Measurements from ENCODE around the gene PKNOX2. TPM values are rescaled to one million over a fixed set of nuclear protein-coding genes. Genes with fewer than 3 reads are reported as not detected.

Gene PKNOX2
- total and polyA plus RNA-seq, 4 experiments from 2014 or later = not detected

- DNase-seq = no peak
- ChIA-PET POLR2A (ENCODE audit: partially characterized antibody) (no interaction called here), CTCF (ENCODE audit: partially characterized antibody) (interaction anchor here (0.6 to 5.5 kb wide), 19 partner anchors 13 to 342 kb away, joined by 3 to 90 read pairs (median 4); partner anchors contain the start of gene CCDC15)
- Histone ChIP-seq H3K4me1 (ENCODE audit: insufficient read depth, low read length) (peaks cover 5% of the 10 kb centered on the region), H3K36me3 (ENCODE audit: insufficient read depth, low read length) (no peaks in the 10 kb centered on the region), H3K27me3 (ENCODE audit: insufficient read depth, low read length) (peaks cover 12% of the 10 kb centered on the region), H3K9me3 (ENCODE audit: control insufficient read depth in 1 of 2, low read length in 2 of 2) (no peaks in the 10 kb centered on the region), H3K4me3 (ENCODE audit: low read length in 2 of 2) (no peak overlapping the region), H3K27ac (ENCODE audit: low read depth, low read length) (no peak overlapping the region)
- H3K9me3 Mint-ChIP-seq = peaks cover 0 to 2% (median 0%) of the 10 kb centered on the region in 8 donors
- H3K27me3 Mint-ChIP-seq = peaks cover 24 to 43% of the 10 kb centered on the region in 2 donors
- H3K27ac Mint-ChIP-seq = no peak overlapping the region
- no peak overlapping the region for H3K4me3 Mint-ChIP-seq
- intact Hi-C loops (cut with micrococcal nuclease) = loop anchor here (1.0 kb wide), 3 partner anchors 50 to 225 kb away; no protein-coding TSS in a partner anchor
- peaks cover 2 to 7% (median 4%) of the 10 kb centered on the region in 4 donors for H3K4me1 Mint-ChIP-seq
- H3K36me3 Mint-ChIP-seq = no peaks in the 10 kb centered on the region
Measured at GRCh38 chr11:125141178-125141577, 23.4 kb upstream of the PKNOX2 start.

GRCh38 chr11:125141686-125142535, 22.6 kb upstream of the PKNOX2 start:
- intact Hi-C loops (cut with micrococcal nuclease) = loop anchor here (1.0 kb wide), 3 partner anchors 51 to 226 kb away; no protein-coding TSS in a partner anchor
- Mint-ChIP-seq H3K27me3 (peaks cover 24 to 44% of the 10 kb centered on the region in 2 donors), H3K4me1 (peaks cover 2 to 7% (median 4%) of the 10 kb centered on the region in 4 donors), H3K4me3 (peak overlapping the region in 1 of 8 donors; percentile 38), H3K27ac (peak overlapping the region in 1 of 7 donors; percentile 12), H3K36me3 (no peaks in the 10 kb centered on the region), H3K9me3 (peaks cover 0 to 2% (median 0%) of the 10 kb centered on the region in 8 donors)
- CTCF ChIA-PET (ENCODE audit: partially characterized antibody) = interaction anchor here (0.6 to 5.5 kb wide), 32 partner anchors 11 to 1401 kb away, joined by 3 to 90 read pairs (median 4); partner anchors contain the start of gene TMEM218
- no peak overlapping the region for H3K4me3 ChIP-seq (ENCODE audit: low read length in 2 of 2)
- peaks cover 5% of the 10 kb centered on the region for H3K4me1 ChIP-seq (ENCODE audit: insufficient read depth, low read length)
- POLR2A ChIA-PET (ENCODE audit: partially characterized antibody) = no interaction called here
- H3K9me3 ChIP-seq (ENCODE audit: control insufficient read depth in 1 of 2, low read length in 2 of 2) = no peaks in the 10 kb centered on the region
- no peak overlapping the region for H3K27ac ChIP-seq (ENCODE audit: low read depth, low read length)
- H3K27me3 ChIP-seq (ENCODE audit: insufficient read depth, low read length) = peaks cover 12% of the 10 kb centered on the region
- peak; percentile 40 to 53 (median 44) for DNase-seq
- H3K36me3 ChIP-seq (ENCODE audit: insufficient read depth, low read length) = no peaks in the 10 kb centered on the region

GRCh38 chr11:125146232-125146631, 18.3 kb upstream of the PKNOX2 start:
- CTCF ChIA-PET (ENCODE audit: partially characterized antibody) = no interaction called here
- H3K27ac Mint-ChIP-seq = no peak overlapping the region

GRCh38 chr11:125147280-125147679, 17.3 kb upstream of the PKNOX2 start:
- Histone ChIP-seq H3K27me3 (ENCODE audit: insufficient read depth, low read length) (no peaks in the 10 kb centered on the region), H3K9me3 (ENCODE audit: control insufficient read depth in 1 of 2, low read length in 2 of 2) (no peaks in the 10 kb centered on the region), H3K27ac (ENCODE audit: low read depth, low read length) (no peak overlapping the region), H3K4me1 (ENCODE audit: insufficient read depth, low read length) (no peaks in the 10 kb centered on the region), H3K36me3 (ENCODE audit: insufficient read depth, low read length) (no peaks in the 10 kb centered on the region), H3K4me3 (ENCODE audit: low read length in 2 of 2) (no peak overlapping the region)
- Mint-ChIP-seq H3K4me1 (no peaks in the 10 kb centered on the region), H3K9me3 (peaks cover 0 to 2% (median 0%) of the 10 kb centered on the region in 8 donors), H3K27ac (no peak overlapping the region), H3K36me3 (no peaks in the 10 kb centered on the region), H3K27me3 (peaks cover 10 to 14% of the 10 kb centered on the region in 2 donors), H3K4me3 (no peak overlapping the region)
- no peak for DNase-seq
- intact Hi-C loops (cut with micrococcal nuclease) = no loop called here
- POLR2A ChIA-PET (ENCODE audit: partially characterized antibody) = no interaction called here
- CTCF ChIA-PET (ENCODE audit: partially characterized antibody) = no interaction called here

More at GRCh38 chr11:125146232-125146631, 18.3 kb upstream of the PKNOX2 start:
- intact Hi-C loops (cut with micrococcal nuclease) = no loop called here
- Histone ChIP-seq H3K36me3 (ENCODE audit: insufficient read depth, low read length) (no peaks in the 10 kb centered on the region), H3K9me3 (ENCODE audit: control insufficient read depth in 1 of 2, low read length in 2 of 2) (no peaks in the 10 kb centered on the region), H3K27me3 (ENCODE audit: insufficient read depth, low read length) (peaks cover 6% of the 10 kb centered on the region), H3K4me3 (ENCODE audit: low read length in 2 of 2) (no peak overlapping the region), H3K4me1 (ENCODE audit: insufficient read depth, low read length) (peaks cover 5% of the 10 kb centered on the region), H3K27ac (ENCODE audit: low read depth, low read length) (no peak overlapping the region)
- POLR2A ChIA-PET (ENCODE audit: partially characterized antibody) = no interaction called here
- Mint-ChIP-seq H3K36me3 (no peaks in the 10 kb centered on the region), H3K27me3 (peaks cover 14 to 24% of the 10 kb centered on the region in 2 donors), H3K4me3 (no peak overlapping the region), H3K9me3 (peaks cover 0 to 2% (median 0%) of the 10 kb centered on the region in 8 donors), H3K4me1 (peaks cover 2 to 7% (median 4%) of the 10 kb centered on the region in 4 donors)
- DNase-seq = no peak

GRCh38 chr11:125148011-125148410, 16.5 kb upstream of the PKNOX2 start:
- ChIA-PET POLR2A (ENCODE audit: partially characterized antibody) (no interaction called here), CTCF (ENCODE audit: partially characterized antibody) (no interaction called here)
- H3K9me3 Mint-ChIP-seq = no peaks in the 10 kb centered on the region
- no peak overlapping the region for H3K27ac ChIP-seq (ENCODE audit: low read depth, low read length)
- H3K4me1 Mint-ChIP-seq = no peaks in the 10 kb centered on the region
- H3K9me3 ChIP-seq (ENCODE audit: control insufficient read depth in 1 of 2, low read length in 2 of 2) = no peaks in the 10 kb centered on the region
- no peaks in the 10 kb centered on the region for H3K4me1 ChIP-seq (ENCODE audit: insufficient read depth, low read length)
- intact Hi-C loops (cut with micrococcal nuclease) = no loop called here
- no peaks in the 10 kb centered on the region for H3K36me3 ChIP-seq (ENCODE audit: insufficient read depth, low read length)
- peaks cover 10 to 12% of the 10 kb centered on the region in 2 donors for H3K27me3 Mint-ChIP-seq
- H3K4me3 ChIP-seq (ENCODE audit: low read length in 2 of 2) = no peak overlapping the region
- no peak for DNase-seq
- no peak overlapping the region for H3K27ac Mint-ChIP-seq
- no peak overlapping the region for H3K4me3 Mint-ChIP-seq
- H3K27me3 ChIP-seq (ENCODE audit: insufficient read depth, low read length) = no peaks in the 10 kb centered on the region
- H3K36me3 Mint-ChIP-seq = no peaks in the 10 kb centered on the region

- POLR2A ChIA-PET (ENCODE audit: partially characterized antibody) = no interaction called here
Measured at GRCh38 chr11:125148743-125149142, 15.8 kb upstream of the PKNOX2 start.

GRCh38 chr11:125153837-125154236, 10.7 kb upstream of the PKNOX2 start:
- ChIA-PET CTCF (ENCODE audit: partially characterized antibody) (interaction anchor here (2.3 kb wide), 1 partner anchor 11 kb away, joined by 11 read pairs; no protein-coding TSS in a partner anchor), POLR2A (ENCODE audit: partially characterized antibody) (no interaction called here)
- Histone ChIP-seq H3K27me3 (ENCODE audit: insufficient read depth, low read length) (no peaks in the 10 kb centered on the region), H3K9me3 (ENCODE audit: control insufficient read depth in 1 of 2, low read length in 2 of 2) (no peaks in the 10 kb centered on the region), H3K4me1 (ENCODE audit: insufficient read depth, low read length) (no peaks in the 10 kb centered on the region), H3K27ac (ENCODE audit: low read depth, low read length) (no peak overlapping the region), H3K4me3 (ENCODE audit: low read length in 2 of 2) (no peak overlapping the region), H3K36me3 (ENCODE audit: insufficient read depth, low read length) (no peaks in the 10 kb centered on the region)
- intact Hi-C loops (cut with micrococcal nuclease) = no loop called here
- no peaks in the 10 kb centered on the region for H3K36me3 Mint-ChIP-seq
- H3K27me3 Mint-ChIP-seq = peaks cover 27 to 32% of the 10 kb centered on the region in 2 donors
- no peak overlapping the region for H3K4me3 Mint-ChIP-seq
- no peak overlapping the region for H3K27ac Mint-ChIP-seq
- no peaks in the 10 kb centered on the region for H3K4me1 Mint-ChIP-seq
- H3K9me3 Mint-ChIP-seq = no peaks in the 10 kb centered on the region
- no peak for DNase-seq

More at GRCh38 chr11:125148743-125149142, 15.8 kb upstream of the PKNOX2 start:
- Mint-ChIP-seq H3K4me3 (no peak overlapping the region), H3K27ac (no peak overlapping the region), H3K9me3 (no peaks in the 10 kb centered on the region), H3K36me3 (no peaks in the 10 kb centered on the region), H3K4me1 (no peaks in the 10 kb centered on the region), H3K27me3 (peaks cover 10 to 12% of the 10 kb centered on the region in 2 donors)
- CTCF ChIA-PET (ENCODE audit: partially characterized antibody) = no interaction called here
- Histone ChIP-seq H3K27me3 (ENCODE audit: insufficient read depth, low read length) (no peaks in the 10 kb centered on the region), H3K4me1 (ENCODE audit: insufficient read depth, low read length) (no peaks in the 10 kb centered on the region), H3K4me3 (ENCODE audit: low read length in 2 of 2) (no peak overlapping the region), H3K36me3 (ENCODE audit: insufficient read depth, low read length) (no peaks in the 10 kb centered on the region), H3K27ac (ENCODE audit: low read depth, low read length) (no peak overlapping the region), H3K9me3 (ENCODE audit: control insufficient read depth in 1 of 2, low read length in 2 of 2) (no peaks in the 10 kb centered on the region)
- intact Hi-C loops (cut with micrococcal nuclease) = no loop called here
- no peak for DNase-seq

All from CD4-positive, alpha-beta memory T cell (primary cell).